DND-41 (cell line): ENCODE measurements around the gene POLR2M.

ENCODE experiments used
- EZH2 ChIP-seq: IDR thresholded peaks from 3 replicates; pipeline ENCODE4 v1.6.1; 2012; ENCODE audit warnings: borderline replicate concordance, low read depth, mild to moderate bottlenecking, moderate library complexity, low read length, inconsistent platforms; ENCODE audit not compliant: severe bottlenecking
- TF ChIP-seq, protein P1 (sequence below): IDR thresholded peaks from 2 replicates; pipeline ENCODE4 v1.5.1; 2012; ENCODE audit warnings: borderline replicate concordance, low read length, moderate library complexity, mild to moderate bottlenecking; ENCODE audit not compliant: poor library complexity, severe bottlenecking; ENCODE audit errors: extremely low read depth

DNA sequence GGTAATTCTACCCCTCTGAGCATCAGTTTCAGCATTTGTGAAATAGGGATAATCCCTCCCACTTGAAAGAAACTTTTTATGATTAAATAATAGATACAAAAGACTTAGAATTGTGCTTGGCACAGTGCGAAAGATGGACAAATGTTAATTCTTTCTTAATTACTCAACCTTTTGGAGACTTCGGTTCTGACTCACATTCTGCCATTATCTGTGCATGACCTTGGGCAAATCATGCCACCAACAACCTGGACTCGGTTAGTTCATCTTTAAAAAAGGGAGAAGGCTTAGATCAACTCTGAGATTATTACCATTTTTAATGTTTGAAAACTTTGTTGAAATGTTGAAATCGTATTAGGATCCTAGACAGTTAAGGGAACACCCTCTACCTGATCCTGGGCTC lies 40.6 kb upstream of the POLR2M start:
- TF ChIP-seq, protein P1, sequence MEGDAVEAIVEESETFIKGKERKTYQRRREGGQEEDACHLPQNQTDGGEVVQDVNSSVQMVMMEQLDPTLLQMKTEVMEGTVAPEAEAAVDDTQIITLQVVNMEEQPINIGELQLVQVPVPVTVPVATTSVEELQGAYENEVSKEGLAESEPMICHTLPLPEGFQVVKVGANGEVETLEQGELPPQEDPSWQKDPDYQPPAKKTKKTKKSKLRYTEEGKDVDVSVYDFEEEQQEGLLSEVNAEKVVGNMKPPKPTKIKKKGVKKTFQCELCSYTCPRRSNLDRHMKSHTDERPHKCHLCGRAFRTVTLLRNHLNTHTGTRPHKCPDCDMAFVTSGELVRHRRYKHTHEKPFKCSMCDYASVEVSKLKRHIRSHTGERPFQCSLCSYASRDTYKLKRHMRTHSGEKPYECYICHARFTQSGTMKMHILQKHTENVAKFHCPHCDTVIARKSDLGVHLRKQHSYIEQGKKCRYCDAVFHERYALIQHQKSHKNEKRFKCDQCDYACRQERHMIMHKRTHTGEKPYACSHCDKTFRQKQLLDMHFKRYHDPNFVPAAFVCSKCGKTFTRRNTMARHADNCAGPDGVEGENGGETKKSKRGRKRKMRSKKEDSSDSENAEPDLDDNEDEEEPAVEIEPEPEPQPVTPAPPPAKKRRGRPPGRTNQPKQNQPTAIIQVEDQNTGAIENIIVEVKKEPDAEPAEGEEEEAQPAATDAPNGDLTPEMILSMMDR, result no peak
- TF ChIP-seq EZH2, result no peak
